Measurements from ENCODE around the gene PKN2. TPM values are rescaled to one million over a fixed set of nuclear protein-coding genes. Genes with fewer than 3 reads are reported as not detected.

The PKN2 gene
- total RNA-seq, 4 donors from 2014 or later, result 14.9 to 18.6 (median 17.0) TPM

DNA sequence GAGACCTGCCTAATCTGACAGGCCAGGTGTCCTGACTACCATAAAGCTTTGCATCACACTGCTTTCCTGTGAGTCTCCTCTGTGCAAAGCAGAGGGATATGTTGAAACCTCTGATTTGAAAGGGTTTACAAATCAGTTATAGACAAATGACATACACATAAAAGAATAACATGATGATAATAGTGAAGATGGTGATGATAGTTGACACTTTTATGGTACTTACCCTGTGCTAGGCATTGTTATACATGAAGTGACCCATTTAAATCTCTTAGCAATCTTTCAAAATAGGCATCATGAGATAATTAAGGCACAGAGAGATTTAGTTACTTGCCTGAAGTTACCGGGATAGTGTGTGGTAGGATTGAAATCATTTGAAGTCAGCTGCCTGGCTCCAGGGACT, 34.1 kb upstream of the PKN2 start:
- H3K27ac ChIP-seq, result no peak overlapping the region
- TF ChIP-seq, protein P1, sequence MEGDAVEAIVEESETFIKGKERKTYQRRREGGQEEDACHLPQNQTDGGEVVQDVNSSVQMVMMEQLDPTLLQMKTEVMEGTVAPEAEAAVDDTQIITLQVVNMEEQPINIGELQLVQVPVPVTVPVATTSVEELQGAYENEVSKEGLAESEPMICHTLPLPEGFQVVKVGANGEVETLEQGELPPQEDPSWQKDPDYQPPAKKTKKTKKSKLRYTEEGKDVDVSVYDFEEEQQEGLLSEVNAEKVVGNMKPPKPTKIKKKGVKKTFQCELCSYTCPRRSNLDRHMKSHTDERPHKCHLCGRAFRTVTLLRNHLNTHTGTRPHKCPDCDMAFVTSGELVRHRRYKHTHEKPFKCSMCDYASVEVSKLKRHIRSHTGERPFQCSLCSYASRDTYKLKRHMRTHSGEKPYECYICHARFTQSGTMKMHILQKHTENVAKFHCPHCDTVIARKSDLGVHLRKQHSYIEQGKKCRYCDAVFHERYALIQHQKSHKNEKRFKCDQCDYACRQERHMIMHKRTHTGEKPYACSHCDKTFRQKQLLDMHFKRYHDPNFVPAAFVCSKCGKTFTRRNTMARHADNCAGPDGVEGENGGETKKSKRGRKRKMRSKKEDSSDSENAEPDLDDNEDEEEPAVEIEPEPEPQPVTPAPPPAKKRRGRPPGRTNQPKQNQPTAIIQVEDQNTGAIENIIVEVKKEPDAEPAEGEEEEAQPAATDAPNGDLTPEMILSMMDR (IDR thresholded peaks at IDR 0.05 in 4 of 5, conservative IDR thresholded peaks at IDR 0.05 in 1 of 5), result no peak
- no peak for TF ChIP-seq POLR2A (IDR thresholded peaks at IDR 0.05)
- no peaks in the 10 kb centered on the region for H3K27me3 ChIP-seq
- ATAC-seq, result no peak
- no peaks in the 10 kb centered on the region for H3K9me3 ChIP-seq
- no peaks in the 10 kb centered on the region for H3K36me3 ChIP-seq
- in situ Hi-C loops (cut with MboI; ENCODE audit: low sequenced_read_pairs in 4 of 4), result loop anchor here in 2 of 4 donors (10.0 to 25.0 kb wide), 2 partner anchors 212 to 225 kb away; no protein-coding TSS in a partner anchor
- DNase-seq, result no peak
- H3K4me1 ChIP-seq, result no peaks in the 10 kb centered on the region
- no peak overlapping the region for H3K4me3 ChIP-seq
- intact Hi-C loops (cut with DNase I; ENCODE audit: low total_unique reads), result loop anchor here (5.0 kb wide), 1 partner anchor 227 kb away; no protein-coding TSS in a partner anchor

DNA sequence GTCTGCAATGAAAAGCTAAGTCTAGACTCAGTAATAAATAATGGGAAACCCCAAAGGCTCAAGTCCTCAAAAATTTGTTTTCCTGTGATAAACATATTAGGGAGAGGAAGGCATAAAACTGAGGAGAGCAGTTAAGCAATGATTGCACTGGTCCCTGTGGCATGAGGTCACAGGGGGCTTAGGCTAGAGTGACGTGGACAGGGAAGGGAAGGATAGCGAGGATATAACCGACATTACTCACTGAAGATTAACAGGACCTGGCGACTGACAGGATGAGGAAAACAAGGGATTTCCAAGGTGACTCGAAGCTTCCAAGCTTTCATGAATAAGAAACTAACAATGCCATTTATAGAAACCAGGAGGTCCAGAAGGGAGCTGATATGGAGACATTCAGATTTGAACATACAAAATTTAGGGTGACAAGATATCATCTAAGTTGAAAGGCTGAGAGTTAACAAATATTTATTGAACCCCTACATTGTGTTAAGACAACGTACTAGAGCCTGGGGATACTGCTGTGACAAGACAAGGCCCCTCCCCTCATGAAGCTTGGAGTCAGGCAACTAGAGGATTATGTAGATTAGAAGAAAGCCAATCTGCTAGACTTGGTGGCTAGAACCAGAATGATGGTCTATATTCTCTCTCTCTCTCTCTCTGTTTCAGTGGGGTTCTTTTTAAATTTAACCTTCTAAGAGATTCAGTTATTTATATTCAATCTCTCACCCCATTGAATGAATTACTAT, 33.2 kb upstream of the PKN2 start:
- TF ChIP-seq, protein P1 (IDR thresholded peaks at IDR 0.05 in 4 of 5, conservative IDR thresholded peaks at IDR 0.05 in 1 of 5), result no peak
- no peak for TF ChIP-seq POLR2A (IDR thresholded peaks at IDR 0.05)
- Histone ChIP-seq H3K4me1 (no peaks in the 10 kb centered on the region), H3K9me3 (no peaks in the 10 kb centered on the region), H3K27ac (no peak overlapping the region), H3K36me3 (no peaks in the 10 kb centered on the region), H3K27me3 (no peaks in the 10 kb centered on the region), H3K4me3 (no peak overlapping the region)
- intact Hi-C loops (cut with DNase I; ENCODE audit: low total_unique reads) (loop anchor here (5.0 kb wide), 1 partner anchor 226 kb away; no protein-coding TSS in a partner anchor), in situ Hi-C loops (cut with MboI; ENCODE audit: low sequenced_read_pairs in 4 of 4) (loop anchor here in 2 of 4 donors (10.0 to 25.0 kb wide), 2 partner anchors 211 to 224 kb away; no protein-coding TSS in a partner anchor)
- ATAC-seq (no peak), DNase-seq (no peak)

DNA sequence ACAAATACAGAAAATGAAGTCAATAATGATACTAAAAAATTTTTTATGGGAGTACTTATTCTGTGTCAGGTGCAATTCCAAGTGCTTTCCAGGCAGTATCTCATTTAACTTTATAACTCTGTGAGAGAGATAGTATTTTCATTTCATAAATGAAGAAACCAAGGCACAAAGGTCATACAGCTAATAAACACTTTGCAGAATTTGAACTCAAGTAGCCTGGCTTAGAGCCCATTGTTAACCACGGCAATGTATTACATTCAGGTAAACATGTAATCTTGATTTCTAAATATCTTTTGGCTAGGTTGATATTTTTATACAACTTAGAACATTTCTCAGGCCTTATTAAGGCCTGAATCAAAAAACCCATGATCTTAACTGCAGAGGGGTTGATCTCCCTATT, 28.9 kb upstream of the PKN2 start:
- no peak overlapping the region for H3K4me3 ChIP-seq
- no peak for DNase-seq
- H3K9me3 ChIP-seq, result no peaks in the 10 kb centered on the region
- no peak overlapping the region for H3K27ac ChIP-seq
- no peaks in the 10 kb centered on the region for H3K4me1 ChIP-seq
- H3K27me3 ChIP-seq, result no peaks in the 10 kb centered on the region
- no peak for TF ChIP-seq POLR2A (IDR thresholded peaks at IDR 0.05)
- TF ChIP-seq, protein P1 (IDR thresholded peaks at IDR 0.05 in 4 of 5, conservative IDR thresholded peaks at IDR 0.05 in 1 of 5), result no peak
- in situ Hi-C loops (cut with MboI; ENCODE audit: low sequenced_read_pairs in 4 of 4), result loop anchor here in 2 of 4 donors (10.0 to 25.0 kb wide), 2 partner anchors 207 to 220 kb away; no protein-coding TSS in a partner anchor
- intact Hi-C loops (cut with DNase I; ENCODE audit: low total_unique reads), result no loop called here
- H3K36me3 ChIP-seq, result no peaks in the 10 kb centered on the region
- no peak for ATAC-seq

DNA sequence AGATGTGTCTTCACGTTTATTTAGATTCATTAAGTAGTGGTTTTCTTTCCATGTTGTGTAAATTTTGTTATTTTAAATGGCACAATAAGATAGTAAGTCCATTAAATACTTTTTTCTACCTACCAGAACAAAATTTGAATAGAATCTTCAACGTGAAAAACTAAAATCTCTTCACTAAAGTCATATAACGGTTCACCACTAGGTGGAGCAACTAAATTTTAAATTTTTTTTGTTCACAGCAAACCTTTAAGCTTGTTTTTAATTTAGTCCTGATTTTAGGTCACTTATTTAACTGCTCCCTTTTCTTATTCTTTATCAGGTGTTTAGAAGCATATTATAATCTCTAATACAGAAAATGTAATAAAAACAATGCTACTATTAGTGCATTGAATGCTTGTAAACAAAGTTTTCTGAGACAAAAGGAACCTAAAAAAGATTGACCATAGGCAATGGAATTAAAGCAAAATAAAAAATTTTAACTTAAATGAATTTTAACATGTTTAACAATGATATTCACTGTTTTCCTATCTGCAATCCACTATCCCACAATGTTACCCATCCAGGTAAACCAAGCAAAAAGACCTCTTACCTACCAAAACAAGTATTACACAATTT, 28.3 kb upstream of the PKN2 start:
- in situ Hi-C loops (cut with MboI; ENCODE audit: low sequenced_read_pairs in 4 of 4), result loop anchor here in 2 of 4 donors (10.0 to 25.0 kb wide), 2 partner anchors 207 to 219 kb away; no protein-coding TSS in a partner anchor
- intact Hi-C loops (cut with DNase I; ENCODE audit: low total_unique reads), result loop anchor here (2.0 kb wide), 1 partner anchor 29 kb away; the partner anchor contains the start of gene PKN2
- TF ChIP-seq, protein P1 (IDR thresholded peaks at IDR 0.05 in 4 of 5, conservative IDR thresholded peaks at IDR 0.05 in 1 of 5), result peak; percentile 30 to 69 (median 61)
- no peak for TF ChIP-seq POLR2A (IDR thresholded peaks at IDR 0.05)
- DNase-seq (no peak), ATAC-seq (no peak)
- no peak overlapping the region for H3K27ac ChIP-seq
- no peaks in the 10 kb centered on the region for H3K27me3 ChIP-seq
- H3K36me3 ChIP-seq, result no peaks in the 10 kb centered on the region
- no peaks in the 10 kb centered on the region for H3K4me1 ChIP-seq
- H3K9me3 ChIP-seq, result no peaks in the 10 kb centered on the region
- no peak overlapping the region for H3K4me3 ChIP-seq

Measured in gastrocnemius medialis (tissue), 4 donors.